Activated CD4-positive, CD25-positive, alpha-beta regulatory T cell (primary cell): Measurements from ENCODE around the gene KRT82.
"Not testable (repeated sequence)": the region's sequence is repeated elsewhere in the genome, so short reads cannot be mapped to it uniquely, and the experiment has no call there.

ENCODE experiments used
- DNase-seq, 4 experiments: peaks; one replicate each; lab custom pipeline; 2025; lab: John Stamatoyannopoulos, UW

KRT82 gene

DNA sequence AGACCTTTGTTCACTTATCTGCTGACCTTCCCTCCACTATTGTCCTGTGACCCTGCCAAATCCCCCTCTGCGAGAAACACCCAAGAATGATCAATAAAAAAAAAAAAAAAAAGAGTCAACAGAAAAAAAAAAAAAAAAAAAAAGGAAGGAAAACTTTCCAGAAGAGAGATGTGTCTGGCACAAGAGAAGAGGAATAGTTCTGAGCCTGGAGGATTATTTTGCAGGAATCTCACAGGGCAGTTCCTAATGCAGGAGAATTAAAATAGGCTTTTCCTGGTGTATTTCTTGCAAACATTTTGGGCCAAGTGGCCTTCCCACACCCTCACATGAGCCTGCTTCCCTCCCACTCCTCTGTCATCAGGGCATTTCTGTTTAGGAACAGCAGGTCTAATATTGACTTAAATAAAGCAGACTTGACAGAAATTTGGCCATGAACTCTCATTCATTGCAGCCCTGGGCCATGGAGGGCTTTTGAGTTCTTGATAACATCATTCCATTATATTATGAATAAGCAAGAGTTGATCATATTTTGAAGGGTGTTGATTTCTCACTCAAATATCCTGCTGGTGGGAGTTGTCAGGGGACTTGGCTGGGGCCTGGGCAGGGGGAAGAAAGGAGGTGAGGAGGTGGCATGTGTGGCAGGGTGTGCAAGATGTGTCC lies 4.6 kb upstream of the KRT82 start:
- DNase-seq = not testable (repeated sequence)

DNA sequence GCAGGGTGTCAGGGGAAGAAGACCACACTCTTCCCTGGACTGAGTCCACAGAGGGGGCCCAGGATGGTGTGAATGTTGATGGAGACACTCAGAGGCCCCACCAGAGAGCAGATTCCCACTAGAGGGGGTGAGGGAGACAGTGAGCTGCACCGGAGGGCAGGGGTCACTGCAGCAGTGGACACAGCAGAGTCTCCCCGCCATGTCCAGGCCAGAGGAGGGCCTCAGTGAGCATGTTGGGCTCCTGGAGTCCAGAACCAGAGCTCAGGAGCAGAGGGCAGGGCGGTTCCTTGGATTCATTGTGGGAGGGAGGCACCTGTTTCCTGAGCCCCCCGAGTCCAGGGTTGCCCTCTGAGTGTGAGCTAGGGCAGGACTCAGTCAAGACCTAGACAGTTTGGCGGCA lies 1.8 kb upstream of the KRT82 start:
- DNase-seq = no peak

DNA sequence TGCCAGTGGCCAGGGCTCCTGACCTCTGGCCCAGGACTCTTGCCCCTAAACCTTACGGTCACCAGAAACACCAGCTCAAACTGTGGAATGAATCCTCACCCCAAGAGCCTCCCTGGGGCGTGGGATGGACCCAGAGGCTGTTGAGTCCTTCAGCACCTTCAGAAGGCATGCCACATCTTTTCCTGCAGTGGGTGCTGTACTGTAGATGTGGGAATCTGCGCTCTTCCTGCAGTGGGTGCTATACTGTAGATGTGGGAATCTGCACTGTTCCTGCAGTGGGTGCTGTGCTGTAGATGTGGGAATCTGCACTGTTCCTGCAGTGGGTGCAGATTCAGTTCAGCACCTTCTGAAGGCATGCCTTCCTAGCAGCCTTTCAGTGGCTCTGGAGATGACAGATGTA lies 1.2 kb downstream of the KRT82 start:
- no peak for DNase-seq

DNA sequence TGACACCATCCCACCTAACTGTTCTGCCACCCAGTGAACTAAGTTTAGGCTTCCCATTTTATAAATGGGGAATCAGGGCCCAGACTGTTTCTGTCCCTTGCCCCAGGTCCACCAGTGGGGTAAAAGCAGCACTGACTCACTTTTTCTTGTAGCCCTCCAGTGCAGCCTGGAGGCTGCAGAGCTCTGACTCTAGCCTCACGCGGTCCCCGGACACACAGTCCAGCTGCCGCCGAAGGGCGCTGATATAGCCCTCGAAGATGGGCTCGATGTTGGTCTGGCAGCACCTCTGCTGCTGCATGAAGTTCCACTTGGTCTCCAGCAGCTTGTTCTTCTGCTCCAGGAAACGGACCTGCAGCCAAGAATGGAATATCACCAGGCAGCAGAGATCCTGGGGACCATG lies 2.6 kb downstream of the KRT82 start:
- no peak for DNase-seq

DNA sequence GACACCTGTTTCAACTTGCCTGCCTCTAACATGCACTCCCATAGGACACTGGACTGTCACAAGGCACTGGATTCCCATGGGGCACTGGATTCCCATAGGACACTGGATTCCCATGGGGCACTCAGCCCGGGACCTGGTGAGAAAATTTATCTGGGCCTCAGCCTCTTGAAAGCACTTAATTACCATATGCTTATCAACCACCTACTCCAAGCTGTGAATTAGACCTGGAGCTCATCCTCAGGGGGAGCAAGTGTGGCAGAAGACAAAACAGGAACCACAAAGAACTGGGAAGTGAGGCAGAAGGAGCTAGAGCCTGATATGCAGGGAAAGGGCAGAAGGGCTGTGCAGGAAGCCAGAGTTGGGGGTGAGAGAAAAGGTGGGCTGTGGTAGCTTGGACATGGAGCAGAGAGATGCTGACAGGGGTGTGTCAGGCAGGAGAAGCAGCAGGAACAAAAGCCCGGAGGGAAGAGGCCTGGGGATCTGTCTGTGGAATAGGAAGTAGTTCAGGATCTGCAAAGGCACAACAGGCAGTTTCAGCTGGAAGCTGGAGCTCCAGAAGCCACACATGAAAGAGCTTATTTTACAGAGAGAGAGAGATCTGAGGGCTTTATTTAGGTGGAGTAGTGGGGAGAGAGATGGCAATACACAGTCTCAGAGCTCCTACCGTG lies 3.1 kb downstream of the KRT82 start:
- DNase-seq = no peak

DNA sequence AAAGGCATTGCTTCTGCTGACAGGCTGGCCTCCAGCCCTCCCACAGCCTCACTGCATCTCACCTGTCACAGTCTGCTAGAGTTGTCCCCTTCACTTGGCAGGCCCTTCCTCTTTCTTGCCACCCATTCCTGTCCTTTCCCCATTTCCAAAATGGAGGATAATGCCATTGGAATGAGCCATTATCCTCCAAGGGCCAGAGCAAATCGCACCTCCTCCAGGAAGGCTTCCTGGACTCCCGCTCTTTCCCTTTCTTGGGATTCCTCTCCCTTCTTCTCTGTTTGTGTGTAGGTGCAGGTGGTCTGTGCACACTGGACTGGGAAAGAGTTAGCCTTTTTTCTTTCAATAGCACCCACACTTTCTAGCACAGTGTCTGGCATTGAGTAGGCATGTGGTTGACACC lies 3.8 kb downstream of the KRT82 start:
- no peak for DNase-seq

DNA sequence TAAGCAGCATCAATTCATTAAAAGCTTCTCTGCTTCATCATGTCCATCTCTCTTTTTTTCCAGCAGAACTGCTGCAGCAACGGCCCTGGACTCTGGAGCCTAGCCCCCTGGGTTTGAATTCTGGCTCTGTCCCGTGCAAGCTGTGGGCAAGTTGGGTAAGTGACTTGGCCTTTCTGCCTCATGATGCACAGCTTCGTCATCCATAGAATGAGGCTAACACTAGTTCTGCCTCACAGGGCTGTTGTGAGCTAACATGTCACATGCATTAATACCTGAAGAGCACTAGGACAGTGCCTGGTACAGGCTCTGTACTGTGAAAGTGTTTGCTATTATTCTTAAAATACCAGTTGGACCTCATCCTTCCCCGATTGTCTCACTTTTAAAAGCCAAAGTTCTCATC lies 4.2 kb downstream of the KRT82 start:
- no peak for DNase-seq

DNA sequence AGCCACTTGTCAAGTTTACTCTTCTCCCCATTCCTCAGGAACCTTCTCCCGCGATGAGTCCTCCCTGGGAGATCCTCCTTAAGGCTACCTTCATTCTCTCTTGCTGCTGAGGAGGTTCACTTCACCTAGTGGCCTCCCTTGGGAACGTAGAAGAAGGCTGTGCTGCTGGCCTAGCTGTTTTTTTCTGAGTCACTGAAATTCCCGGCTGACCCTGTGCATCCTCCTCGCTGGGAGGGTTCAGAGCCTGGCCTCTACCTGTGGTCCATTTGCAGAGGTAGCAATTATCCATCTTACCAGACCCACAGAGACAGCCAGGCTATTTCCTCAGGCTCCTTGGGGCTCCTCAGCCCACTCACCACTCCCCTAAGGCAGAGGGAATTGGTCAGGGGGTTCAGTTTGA lies 4.6 kb downstream of the KRT82 start:
- no peak for DNase-seq

DNA sequence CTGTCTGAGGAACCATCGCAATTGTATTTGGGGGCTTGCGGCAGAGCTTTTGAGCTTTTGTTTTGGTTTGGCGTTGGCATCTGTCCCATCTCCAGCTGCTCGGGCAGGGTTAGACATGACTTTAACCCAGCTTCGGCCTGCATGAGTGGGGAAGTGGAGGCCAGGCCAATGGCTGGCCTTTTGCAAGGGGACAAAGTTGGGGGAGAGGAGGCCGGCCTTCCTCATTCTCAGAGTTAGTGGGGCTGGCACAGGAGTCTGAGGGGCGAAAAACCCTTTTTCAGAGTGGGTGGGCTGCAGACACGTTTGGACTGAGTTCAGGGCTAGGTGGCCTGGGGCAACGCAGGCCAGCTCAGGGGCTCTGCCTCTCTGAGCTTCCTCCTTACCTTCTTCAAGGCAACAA lies 5.2 kb downstream of the KRT82 start:
- DNase-seq = no peak

DNA sequence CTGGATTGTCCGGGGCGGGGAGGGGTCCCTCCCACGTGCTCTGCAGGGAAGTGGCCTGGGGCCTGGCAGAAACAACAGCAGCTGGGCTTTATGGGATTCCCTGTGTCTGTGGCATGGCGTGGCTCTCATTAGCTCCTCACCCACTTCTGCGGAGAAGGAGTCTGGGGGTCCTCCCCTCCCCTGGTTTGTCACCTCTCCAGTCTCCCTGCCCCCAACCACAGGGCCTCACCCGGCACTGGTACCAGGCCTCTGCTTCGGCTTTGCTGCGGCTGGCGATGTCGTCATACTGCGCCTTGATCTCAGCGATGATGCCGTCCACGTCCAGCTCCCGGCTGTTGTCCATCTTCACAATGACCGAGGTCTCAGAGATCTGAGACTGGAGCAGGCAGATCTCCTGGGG lies 6.4 kb downstream of the KRT82 start:
- DNase-seq = no peak

DNA sequence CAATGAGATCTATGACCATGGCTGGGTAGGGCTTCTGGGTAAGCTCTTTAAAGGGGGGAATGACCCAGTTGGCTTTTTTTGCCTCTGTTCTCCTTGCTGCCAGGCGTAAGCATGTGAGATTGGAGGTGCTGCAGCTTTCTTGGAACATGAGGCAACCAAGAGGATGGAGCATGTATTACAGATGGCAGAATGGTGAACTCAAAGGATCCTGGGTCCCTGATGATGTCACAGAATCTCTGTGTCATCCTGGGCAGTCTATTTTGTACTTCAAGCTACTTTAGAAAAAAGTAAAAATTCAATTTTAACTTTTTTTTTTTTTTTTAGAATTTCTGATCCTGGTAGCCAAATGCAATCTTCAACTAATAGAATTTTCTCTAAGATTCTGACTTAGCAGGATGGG lies 8.0 kb downstream of the KRT82 start:
- no peak for DNase-seq

DNA sequence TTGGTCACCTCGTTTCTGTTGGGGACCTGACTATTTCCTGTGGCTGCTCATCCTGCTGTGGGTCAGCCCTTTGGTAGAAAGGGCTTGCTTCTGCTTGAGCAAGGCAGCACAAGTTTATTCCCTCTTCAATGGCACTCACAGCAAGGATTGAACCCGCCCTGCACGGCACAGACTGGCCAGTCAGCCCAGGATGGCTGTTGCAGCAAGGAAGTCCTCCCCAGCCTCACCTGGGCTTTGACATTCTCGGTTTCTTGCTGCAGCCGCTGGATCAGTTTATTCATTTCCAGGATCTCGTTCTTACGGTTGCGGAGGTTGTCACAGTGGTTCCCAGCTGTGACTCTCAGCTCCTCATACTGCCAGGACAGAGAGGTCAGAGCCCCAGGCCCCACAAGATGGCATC lies 9.5 kb downstream of the KRT82 start:
- no peak for DNase-seq

DNA sequence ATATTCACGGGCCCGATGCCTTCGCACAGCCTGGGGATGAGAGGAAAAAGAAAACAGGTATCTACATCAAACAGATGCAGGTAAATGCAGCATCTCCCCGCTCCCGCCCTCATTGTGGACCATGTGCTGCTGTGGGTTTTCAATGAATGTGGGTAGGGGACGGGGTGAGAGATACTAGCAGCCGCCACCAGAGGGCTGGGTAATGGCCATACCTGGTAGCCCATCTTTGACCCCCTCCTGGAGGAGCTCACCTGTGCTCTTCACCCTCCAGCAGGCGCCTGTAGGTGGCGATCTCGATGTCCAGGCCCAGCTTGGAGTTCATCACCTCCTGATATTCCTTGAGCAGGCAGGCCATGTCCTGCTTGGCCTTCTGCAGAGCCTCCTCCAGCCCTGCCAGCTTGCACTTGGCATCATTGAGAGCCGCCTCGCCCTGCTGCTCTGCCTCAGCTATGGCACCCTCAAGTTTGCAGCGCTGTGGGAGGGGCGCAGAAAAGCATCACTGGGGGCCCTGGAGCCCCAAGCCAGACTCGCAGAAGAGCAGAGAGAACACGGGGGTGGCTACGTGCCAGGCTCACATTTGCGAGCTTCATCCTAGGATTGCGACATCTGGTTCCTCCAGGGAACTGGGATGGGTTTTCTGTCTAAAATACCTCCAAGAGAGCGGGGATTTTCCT lies 10.2 kb downstream of the KRT82 start:
- no peak for DNase-seq

DNA sequence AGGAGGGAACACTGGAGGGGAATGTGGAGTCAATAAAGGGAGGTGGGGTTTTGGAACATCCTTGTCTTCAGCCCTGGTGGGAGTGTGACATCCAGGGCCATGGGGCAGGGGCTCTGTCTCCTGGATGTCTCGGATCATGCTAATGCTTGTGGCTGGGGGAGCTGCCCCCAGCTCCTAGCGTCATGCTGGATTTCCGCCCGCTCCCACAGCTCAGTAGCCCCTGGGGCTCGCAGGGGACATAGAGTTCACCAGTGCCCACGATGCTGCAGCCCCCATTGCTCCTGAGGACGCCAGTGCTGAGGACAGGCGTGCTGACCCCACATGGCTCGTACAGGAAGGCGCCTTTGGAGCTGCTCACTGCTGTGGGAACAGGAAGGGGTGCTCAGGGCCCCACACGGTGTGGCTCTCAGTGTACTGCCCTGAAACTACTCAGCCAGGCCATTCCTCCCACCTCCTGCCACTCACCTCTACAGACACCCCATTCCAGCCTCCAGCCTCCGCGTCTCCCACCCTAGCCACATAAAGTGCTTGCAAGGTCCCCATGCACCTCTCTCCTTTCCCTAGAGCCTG lies 11.2 kb downstream of the KRT82 start:
- no peak for DNase-seq

DNA sequence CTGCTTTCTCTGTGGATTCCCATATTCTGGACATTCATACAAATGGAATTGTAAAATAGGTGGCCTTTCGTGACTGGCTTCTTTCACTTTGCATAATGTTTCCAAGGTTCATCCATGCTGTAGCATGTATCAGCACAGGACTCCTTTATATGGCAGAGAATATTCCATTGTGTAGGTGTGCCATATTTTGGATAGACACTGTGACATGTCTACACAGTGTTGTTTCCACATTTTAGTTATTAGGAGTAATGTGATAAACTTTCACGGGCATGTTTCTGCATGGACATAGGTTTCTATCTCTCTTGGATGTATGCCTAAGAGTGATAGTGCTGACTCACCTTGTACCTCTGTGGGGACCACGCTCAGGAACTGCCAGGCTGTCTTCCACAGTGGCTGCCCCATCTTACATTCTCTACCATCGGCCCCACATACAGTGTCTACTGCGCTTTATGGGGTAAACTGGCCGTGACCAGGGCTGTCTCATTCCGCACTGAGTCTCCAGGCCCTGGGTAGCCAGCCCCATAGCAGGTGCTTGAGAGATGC lies 13.6 kb downstream of the KRT82 start:
- DNase-seq = no peak

DNA sequence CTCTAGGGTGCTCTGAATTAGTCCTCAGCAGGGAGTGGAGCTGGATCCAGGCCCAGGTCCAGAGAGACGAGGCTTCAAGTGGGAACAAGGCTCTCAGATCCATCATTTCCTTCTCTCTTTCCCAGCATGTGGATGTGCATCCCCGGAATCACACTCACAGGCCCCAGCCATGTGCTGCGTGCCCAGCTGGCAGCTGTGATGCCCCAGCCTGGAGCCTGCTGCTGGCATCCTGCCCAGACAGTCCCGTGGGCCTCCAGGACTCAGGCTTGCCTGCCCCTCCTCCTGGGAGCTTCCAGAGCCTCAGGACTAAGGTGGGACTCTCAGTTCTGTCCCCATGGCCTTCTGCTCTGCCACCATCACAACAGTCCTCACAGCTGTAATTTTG lies 14.5 kb downstream of the KRT82 start:
- no peak for DNase-seq

DNA sequence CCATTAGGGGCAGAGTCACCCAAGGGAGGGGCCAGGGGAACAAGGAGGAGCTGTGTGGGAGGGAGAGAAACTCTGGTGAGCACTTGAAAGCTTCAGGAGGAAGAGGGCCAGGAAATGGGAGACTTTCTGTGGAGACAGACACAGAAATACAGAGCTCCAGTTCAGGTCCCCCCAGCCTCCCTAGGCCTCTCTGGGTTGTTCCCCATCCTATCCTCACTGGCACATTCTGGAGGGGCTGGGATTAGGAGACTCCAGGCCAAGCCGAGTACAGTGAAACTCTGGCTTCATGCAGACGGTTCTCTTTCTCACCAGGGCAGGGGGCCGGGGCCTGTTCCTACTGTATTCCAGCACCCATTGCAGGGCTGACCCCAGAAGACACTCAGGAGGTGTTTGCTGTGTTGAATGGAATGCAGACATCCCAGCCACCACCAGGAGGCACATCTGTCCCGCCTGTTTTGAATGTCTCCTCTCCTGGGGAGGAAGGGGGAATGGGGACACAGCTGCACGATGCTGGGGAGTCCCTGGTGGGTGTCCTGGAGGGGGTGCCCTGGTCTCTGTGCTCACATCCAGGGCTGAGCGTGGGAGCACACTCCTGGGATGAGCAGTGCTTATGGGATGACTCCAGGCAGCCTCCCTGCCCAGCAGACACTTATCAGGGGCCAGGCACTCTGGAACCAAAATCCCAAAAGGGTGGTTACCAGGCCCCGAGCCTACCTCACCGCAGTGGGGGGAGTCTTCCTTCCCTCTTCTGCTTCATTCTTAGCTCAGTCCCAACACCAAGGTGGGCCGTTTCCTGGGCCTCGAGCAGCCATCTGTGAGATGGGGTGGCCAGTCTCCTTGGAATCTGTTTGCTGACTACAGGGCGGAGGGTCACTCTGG lies 15.2 kb downstream of the KRT82 start:
- DNase-seq = no peak

DNA sequence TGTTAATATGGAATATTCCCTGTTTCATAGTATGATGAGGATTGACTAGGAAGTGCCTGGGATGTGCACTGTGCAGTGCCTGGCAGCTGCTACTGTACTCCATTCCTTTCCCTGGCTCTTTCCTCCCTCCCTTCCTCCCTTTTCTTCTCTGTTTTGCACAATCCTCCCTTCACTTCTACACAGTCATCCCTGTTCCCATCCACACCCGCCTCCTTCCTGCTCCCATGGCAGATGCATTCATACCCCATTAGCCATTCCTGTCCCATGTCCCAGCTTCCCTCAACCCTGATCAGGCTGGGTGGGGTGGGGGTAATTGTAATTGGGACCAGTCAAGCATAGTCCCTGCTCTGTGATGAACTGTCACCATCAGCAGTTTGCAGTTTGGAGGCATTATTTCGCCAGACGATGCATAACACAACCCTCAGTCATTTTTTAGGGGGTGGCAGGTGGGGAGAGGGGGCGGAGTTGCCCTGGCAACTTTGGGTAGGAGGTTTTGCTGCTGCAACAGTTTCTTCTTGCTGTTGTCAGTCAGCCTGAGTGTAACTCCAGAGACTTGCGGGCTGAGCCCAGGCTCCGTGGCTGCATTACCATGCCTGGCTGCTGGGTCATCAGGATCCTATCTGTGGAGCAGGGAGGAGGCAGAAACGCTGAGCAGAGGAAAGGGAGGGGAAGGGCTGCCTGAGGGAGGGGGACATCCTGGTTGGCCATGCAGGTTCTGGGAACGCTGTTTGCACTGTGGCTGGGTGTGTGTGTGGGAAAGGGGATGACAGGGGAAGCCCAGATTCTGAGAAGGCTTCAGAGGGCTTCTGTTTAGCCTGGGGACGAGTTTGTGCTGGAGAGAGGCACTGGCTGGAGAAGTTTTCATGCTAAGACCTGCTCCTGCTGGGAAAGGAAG lies 16.6 kb downstream of the KRT82 start:
- no peak for DNase-seq

DNA sequence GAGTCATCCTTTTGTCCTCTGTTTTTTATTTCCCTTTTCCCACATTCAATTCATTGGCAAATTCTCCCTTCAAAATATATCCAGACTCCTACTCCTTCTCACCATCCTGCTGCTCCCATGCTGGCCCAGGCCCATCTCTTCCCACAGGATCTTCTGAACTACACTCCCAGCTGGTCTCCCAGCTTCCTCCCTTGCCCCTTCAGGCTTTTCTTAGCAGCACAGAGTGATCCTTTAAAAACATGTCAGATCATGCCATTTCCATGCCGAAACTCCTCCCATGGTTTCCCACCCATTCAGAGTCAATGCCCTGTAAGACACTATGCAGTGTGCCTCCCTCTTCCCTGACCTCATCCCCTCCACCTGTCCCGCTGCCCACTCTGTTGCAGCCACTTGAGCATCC lies 18.3 kb downstream of the KRT82 start:
- no peak for DNase-seq

DNA sequence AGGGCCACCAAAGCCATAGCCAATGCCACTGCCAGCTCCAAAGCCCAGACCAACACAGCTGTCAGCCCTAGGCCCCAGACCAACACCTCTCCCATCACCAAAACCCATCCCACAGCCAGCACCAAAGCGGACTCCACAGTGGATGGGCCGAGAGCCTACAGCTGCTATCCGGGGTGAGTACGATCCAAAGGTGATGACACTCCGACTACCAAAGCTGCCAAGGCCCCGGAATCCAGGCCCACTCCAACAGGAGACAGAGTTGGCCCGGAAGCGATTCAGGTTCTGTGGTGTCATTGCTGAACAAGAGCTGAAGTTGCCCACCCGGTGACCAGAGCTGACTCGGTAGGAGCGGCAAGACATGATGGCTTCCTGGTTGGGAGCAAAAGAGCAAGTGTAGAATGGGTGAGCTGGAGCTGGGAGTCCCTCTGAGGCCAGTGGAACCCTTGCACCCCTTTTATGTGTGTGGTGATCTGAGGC lies 20.9 kb downstream of the KRT82 start, which contains the start of gene KRT84:
Gene KRT84 (minus strand): TSS at position 427 of the 477 bp plus-strand sequence. CDS start 67 bp downstream, at position 360.
- no peak for DNase-seq

DNA sequence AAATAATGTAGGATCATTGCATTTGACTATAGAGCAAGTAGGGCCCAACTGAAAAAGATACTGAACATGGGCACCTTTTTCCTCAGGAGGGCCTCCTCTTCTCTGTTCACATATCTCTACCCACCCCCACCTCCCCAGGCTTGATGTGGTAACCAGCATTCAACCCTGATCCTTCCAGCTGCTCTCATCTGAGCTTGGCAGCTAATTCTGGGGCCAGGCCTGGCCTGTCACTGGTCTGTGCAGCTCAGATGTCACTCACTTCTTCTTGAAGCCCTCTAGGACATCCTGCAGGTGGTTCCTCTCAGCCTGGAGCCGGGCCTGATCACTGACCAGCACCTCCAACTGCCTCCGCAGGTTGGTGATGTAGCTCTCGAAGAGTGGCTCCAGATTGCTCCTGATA lies 22.8 kb downstream of the KRT82 start:
- no peak for DNase-seq
